Activated B cell treated with CpG ODN at 0.5 μM for 24 hours (primary cell): ENCODE results near the gene SORL1. TPM values are rescaled to one million over a fixed set of nuclear protein-coding genes. Genes with fewer than 3 reads are reported as not detected.
A peak's percentile ranks its signal among the peaks of the same experiment; 100 is the strongest.

Experiments
- ATAC-seq: fragments of 200-7000 bp; cut with Tn5 transposase; one replicate; pipeline ENCODE4 v1.10.0; 2021; ENCODE audit warnings: low read depth, mild to moderate bottlenecking, moderate library complexity
- CTCF ChIA-PET: fragments of 350-600 bp; sonication (Branson Sonifier 250); formaldehyde crosslinking; loops from one replicate; lab custom pipeline; 2021; ENCODE audit warnings: antibody characterized with exemption; lab: Charles Lee
- POLR2A ChIA-PET: fragments of 350-600 bp; sonication (Branson Sonifier 250); formaldehyde crosslinking; loops from one replicate; lab custom pipeline; 2021; ENCODE audit warnings: antibody characterized with exemption; lab: Charles Lee
- DNase-seq: peaks from one replicate; pipeline ENCODE4 v3.0.0; 2022
- H3K27ac Mint-ChIP-seq: one replicate; pipeline ENCODE4 v1.8.0; 2020; ENCODE audit warnings: mixed read lengths
- H3K27me3 Mint-ChIP-seq: one replicate; pipeline ENCODE4 v1.8.0; 2021; ENCODE audit warnings: mixed read lengths
- H3K36me3 Mint-ChIP-seq: one replicate; pipeline ENCODE4 v1.8.0; 2021; ENCODE audit warnings: low read depth, mixed read lengths
- H3K4me1 Mint-ChIP-seq: one replicate; pipeline ENCODE4 v1.8.0; 2021; ENCODE audit warnings: mixed read lengths
- H3K4me3 Mint-ChIP-seq: one replicate; pipeline ENCODE4 v1.8.0; 2020; ENCODE audit warnings: mild to moderate bottlenecking, mixed read lengths
- H3K9me3 Mint-ChIP-seq: one replicate; pipeline ENCODE4 v1.8.0; 2020; ENCODE audit warnings: mixed read lengths
- intact Hi-C: fragments of 100-400 bp; cut with micrococcal nuclease; formaldehyde crosslinking; loops from one replicate; pipeline ENCODE4 v1.15.1; 2024
- total RNA-seq: library from RNA; stranded (reverse); gene quantifications from 2 replicates; pipeline ENCODE4 v1.2.3, GENCODE V29; 2022
- TF ChIP-seq, protein P1 (sequence below): fragments of 200-600 bp; IDR thresholded peaks from one replicate; pipeline ENCODE4 v1.8.0; 2022; ENCODE audit warnings: antibody characterized with exemption, mild to moderate bottlenecking

Gene SORL1
- total RNA-seq, 1 donor from 2014 or later = 180 TPM

DNA sequence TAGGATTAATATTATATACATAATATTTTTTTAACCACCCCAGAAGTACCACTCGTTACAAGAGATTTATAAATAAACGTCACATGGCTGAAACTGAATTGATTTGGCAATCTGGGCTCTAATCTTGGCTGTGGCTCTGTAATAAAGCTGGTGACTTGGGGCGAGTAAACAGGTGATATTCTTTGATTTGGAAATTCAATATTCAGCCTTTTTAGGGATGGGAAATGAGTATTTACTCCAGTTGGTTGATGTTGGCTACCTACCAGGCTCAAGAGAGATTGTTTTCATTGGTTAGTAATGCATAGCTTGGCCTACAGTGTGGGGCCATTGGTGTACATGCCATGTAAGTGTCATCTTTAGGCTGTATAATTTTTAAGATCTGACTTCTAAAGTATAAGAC is 118.3 kb downstream of the SORL1 start:
- intact Hi-C loops = loop anchor here (1.0 to 10.0 kb wide), 4 partner anchors 20 to 1226 kb away; partner anchors contain the start of genes SC5D, SORL1 and SORL1-AS1
- Mint-ChIP-seq H3K27ac (peak overlapping the region; percentile 97), H3K36me3 (peaks cover 82% of the 10 kb centered on the region)

GRCh38 chr11:121571506-121571905 is 119.4 kb downstream of the SORL1 start:
- Mint-ChIP-seq H3K36me3 (peaks cover 87% of the 10 kb centered on the region), H3K27ac (peak overlapping the region; percentile 97), H3K9me3 (no peaks in the 10 kb centered on the region), H3K27me3 (peaks cover 4% of the 10 kb centered on the region), H3K4me3 (no peak overlapping the region), H3K4me1 (peaks cover 59% of the 10 kb centered on the region)
- intact Hi-C loops = loop anchor here (10.0 kb wide), 1 partner anchor 1227 kb away; no protein-coding TSS in a partner anchor
- POLR2A ChIA-PET = interaction anchor here (0.9 to 1.3 kb wide), 2 partner anchors 125 to 142 kb away, joined by 4 to 10 read pairs; no protein-coding TSS in a partner anchor
- TF ChIP-seq, protein P1, sequence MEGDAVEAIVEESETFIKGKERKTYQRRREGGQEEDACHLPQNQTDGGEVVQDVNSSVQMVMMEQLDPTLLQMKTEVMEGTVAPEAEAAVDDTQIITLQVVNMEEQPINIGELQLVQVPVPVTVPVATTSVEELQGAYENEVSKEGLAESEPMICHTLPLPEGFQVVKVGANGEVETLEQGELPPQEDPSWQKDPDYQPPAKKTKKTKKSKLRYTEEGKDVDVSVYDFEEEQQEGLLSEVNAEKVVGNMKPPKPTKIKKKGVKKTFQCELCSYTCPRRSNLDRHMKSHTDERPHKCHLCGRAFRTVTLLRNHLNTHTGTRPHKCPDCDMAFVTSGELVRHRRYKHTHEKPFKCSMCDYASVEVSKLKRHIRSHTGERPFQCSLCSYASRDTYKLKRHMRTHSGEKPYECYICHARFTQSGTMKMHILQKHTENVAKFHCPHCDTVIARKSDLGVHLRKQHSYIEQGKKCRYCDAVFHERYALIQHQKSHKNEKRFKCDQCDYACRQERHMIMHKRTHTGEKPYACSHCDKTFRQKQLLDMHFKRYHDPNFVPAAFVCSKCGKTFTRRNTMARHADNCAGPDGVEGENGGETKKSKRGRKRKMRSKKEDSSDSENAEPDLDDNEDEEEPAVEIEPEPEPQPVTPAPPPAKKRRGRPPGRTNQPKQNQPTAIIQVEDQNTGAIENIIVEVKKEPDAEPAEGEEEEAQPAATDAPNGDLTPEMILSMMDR = no peak
- DNase-seq (no peak), ATAC-seq (no peak)
- CTCF ChIA-PET = no interaction called here

More for the DNA sequence above, 118.3 kb downstream of the SORL1 start:
- TF ChIP-seq, protein P1 = no peak
- CTCF ChIA-PET = interaction anchor here (1.6 kb wide), 1 partner anchor 21 kb away, joined by 4 read pairs; no protein-coding TSS in a partner anchor
- H3K9me3 Mint-ChIP-seq = no peaks in the 10 kb centered on the region
- no peak overlapping the region for H3K4me3 Mint-ChIP-seq
- peaks cover 4% of the 10 kb centered on the region for H3K27me3 Mint-ChIP-seq
- peaks cover 49% of the 10 kb centered on the region for H3K4me1 Mint-ChIP-seq
- DNase-seq = no peak
- ATAC-seq = no peak
- POLR2A ChIA-PET = interaction anchor here (1.2 to 1.3 kb wide), 2 partner anchors 19 to 119 kb away, joined by 3 read pairs; no protein-coding TSS in a partner anchor

GRCh38 chr11:121572571-121573059 is 120.5 kb downstream of the SORL1 start:
- intact Hi-C loops = loop anchor here (10.0 kb wide), 1 partner anchor 1228 kb away; no protein-coding TSS in a partner anchor
- peaks cover 4% of the 10 kb centered on the region for H3K27me3 Mint-ChIP-seq
- peak overlapping the region; percentile 12 for H3K27ac Mint-ChIP-seq
- ChIA-PET POLR2A (no interaction called here), CTCF (no interaction called here)
- ATAC-seq = no peak
- TF ChIP-seq, protein P1 = no peak
- no peak overlapping the region for H3K4me3 Mint-ChIP-seq
- H3K36me3 Mint-ChIP-seq = peaks cover 87% of the 10 kb centered on the region
- DNase-seq = no peak
- H3K4me1 Mint-ChIP-seq = peaks cover 55% of the 10 kb centered on the region
- no peaks in the 10 kb centered on the region for H3K9me3 Mint-ChIP-seq

- CTCF ChIA-PET = interaction anchor here (1.0 to 3.8 kb wide), 3 partner anchors 16 to 152 kb away, joined by 3 to 27 read pairs (median 3); no protein-coding TSS in a partner anchor
- no peak for DNase-seq
- peaks cover 4% of the 10 kb centered on the region for H3K27me3 Mint-ChIP-seq
- TF ChIP-seq, protein P1 = no peak
- POLR2A ChIA-PET = interaction anchor here (0.7 to 2.2 kb wide), 5 partner anchors 14 to 202 kb away, joined by 3 to 15 read pairs (median 5); partner anchors contain the start of genes SORL1 and SORL1-AS1
- H3K4me1 Mint-ChIP-seq = peaks cover 48% of the 10 kb centered on the region
- peaks cover 91% of the 10 kb centered on the region for H3K36me3 Mint-ChIP-seq
- H3K4me3 Mint-ChIP-seq = peak overlapping the region; percentile 50
- peaks cover under 1% of the 10 kb centered on the region for H3K9me3 Mint-ChIP-seq
- ATAC-seq = no peak
- intact Hi-C loops = loop anchor here (1.0 to 10.0 kb wide), 4 partner anchors 16 to 1230 kb away; no protein-coding TSS in a partner anchor
- H3K27ac Mint-ChIP-seq = peak overlapping the region; percentile 87
These were observed 122.7 kb downstream of the SORL1 start for GRCh38 chr11:121574801-121575200.
